Tibial nerve (tissue), 4 donors: Measurements from ENCODE around the gene CCDC148.

Experiments used
- EP300 ChIP-seq, 2 donors: sonication (generic); formaldehyde crosslinking; IDR thresholded peaks; one replicate each; pipeline ENCODE4 v1.6.1; 2017; ENCODE audit warnings: antibody characterized with exemption in 2 of 2, mild to moderate bottlenecking in 1 of 2
- POLR2A ChIP-seq, 2 donors: fragments of 450-650 bp; IDR thresholded peaks; one replicate each; pipeline ENCODE4 v1.6.1; 2017; ENCODE audit warnings: antibody characterized with exemption in 2 of 2, mild to moderate bottlenecking in 2 of 2, moderate library complexity in 2 of 2
- TF ChIP-seq, protein P1 (sequence below), 5 experiments: fragments of 200-600 bp in 3 of 5; fragments of 450-650 bp in 2 of 5; sonication (generic) in 3 of 5; IDR thresholded peaks; one replicate each; pipeline ENCODE4 v1.5.1; 2016 to 2019; ENCODE audit warnings: antibody characterized with exemption in 5 of 5, mild to moderate bottlenecking in 3 of 5, moderate library complexity in 2 of 5

- TF ChIP-seq, protein P1, sequence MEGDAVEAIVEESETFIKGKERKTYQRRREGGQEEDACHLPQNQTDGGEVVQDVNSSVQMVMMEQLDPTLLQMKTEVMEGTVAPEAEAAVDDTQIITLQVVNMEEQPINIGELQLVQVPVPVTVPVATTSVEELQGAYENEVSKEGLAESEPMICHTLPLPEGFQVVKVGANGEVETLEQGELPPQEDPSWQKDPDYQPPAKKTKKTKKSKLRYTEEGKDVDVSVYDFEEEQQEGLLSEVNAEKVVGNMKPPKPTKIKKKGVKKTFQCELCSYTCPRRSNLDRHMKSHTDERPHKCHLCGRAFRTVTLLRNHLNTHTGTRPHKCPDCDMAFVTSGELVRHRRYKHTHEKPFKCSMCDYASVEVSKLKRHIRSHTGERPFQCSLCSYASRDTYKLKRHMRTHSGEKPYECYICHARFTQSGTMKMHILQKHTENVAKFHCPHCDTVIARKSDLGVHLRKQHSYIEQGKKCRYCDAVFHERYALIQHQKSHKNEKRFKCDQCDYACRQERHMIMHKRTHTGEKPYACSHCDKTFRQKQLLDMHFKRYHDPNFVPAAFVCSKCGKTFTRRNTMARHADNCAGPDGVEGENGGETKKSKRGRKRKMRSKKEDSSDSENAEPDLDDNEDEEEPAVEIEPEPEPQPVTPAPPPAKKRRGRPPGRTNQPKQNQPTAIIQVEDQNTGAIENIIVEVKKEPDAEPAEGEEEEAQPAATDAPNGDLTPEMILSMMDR (IDR thresholded peaks at IDR 0.05), result no peak
- TF ChIP-seq POLR2A (IDR thresholded peaks at IDR 0.05) (no peak), EP300 (IDR thresholded peaks at IDR 0.05) (no peak)
Measured at GRCh38 chr2:158487419-158487818, 30.9 kb upstream of the CCDC148 start.
